ENCODE results near the gene LRCOL1.
A peak's percentile ranks its signal among the peaks of the same experiment; 100 is the strongest.

Gene LRCOL1

GRCh38 chr12:132593938-132594358, 16.4 kb downstream of the LRCOL1 start:
- CTCF ChIA-PET, result interaction anchor here (1.0 kb wide), 1 partner anchor 21 kb away, joined by 3 read pairs; no protein-coding TSS in a partner anchor
- POLR2A ChIA-PET, result no interaction called here
- no peak for TF ChIP-seq CTCF (IDR thresholded peaks at IDR 0.05; ENCODE audit: insufficient read depth, low read length, missing control alignments)
- peak; percentile 70 for DNase-seq (ENCODE audit: low read depth, low spot score)
- no peak overlapping the region for H3K4me3 ChIP-seq (ENCODE audit: low read depth, low read length)

GRCh38 chr12:132593521-132593920, 16.9 kb downstream of the LRCOL1 start:
- TF ChIP-seq CTCF (IDR thresholded peaks at IDR 0.05; ENCODE audit: insufficient read depth, low read length, missing control alignments), result no peak
- H3K4me3 ChIP-seq (ENCODE audit: low read depth, low read length), result no peak overlapping the region
- CTCF ChIA-PET, result interaction anchor here (1.5 to 1.7 kb wide), 3 partner anchors 21 to 180 kb away, joined by 4 to 6 read pairs (median 5); no protein-coding TSS in a partner anchor
- no peak for DNase-seq (ENCODE audit: low read depth, low spot score)
- POLR2A ChIA-PET, result no interaction called here

DNA sequence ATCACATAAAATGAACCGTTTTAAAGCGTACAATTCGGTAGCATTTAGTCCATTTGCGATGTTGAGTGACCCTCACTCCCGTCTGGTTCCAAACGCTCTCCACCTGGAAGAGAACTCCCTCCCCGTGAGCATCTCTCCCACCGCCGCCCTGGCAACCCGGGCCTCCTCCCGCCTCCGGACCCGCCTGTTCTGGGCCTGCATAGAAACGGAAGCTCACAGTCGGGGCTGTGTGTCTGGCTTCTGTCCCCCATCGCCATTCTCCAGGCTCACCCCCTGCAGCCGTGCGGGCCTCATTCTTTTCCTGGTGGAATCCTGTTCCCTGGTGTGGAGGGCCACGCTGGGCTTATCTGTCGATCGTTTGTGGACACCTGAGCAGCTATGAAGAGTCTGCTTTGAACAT, 17.3 kb downstream of the LRCOL1 start:
- POLR2A ChIA-PET, result no interaction called here
- CTCF ChIA-PET, result interaction anchor here (1.5 to 1.7 kb wide), 3 partner anchors 22 to 179 kb away, joined by 4 to 6 read pairs (median 5); no protein-coding TSS in a partner anchor
- H3K4me3 ChIP-seq (ENCODE audit: low read depth, low read length), result no peak overlapping the region
- no peak for DNase-seq (ENCODE audit: low read depth, low spot score)
- TF ChIP-seq CTCF (IDR thresholded peaks at IDR 0.05; ENCODE audit: insufficient read depth, low read length, missing control alignments), result no peak

DNA sequence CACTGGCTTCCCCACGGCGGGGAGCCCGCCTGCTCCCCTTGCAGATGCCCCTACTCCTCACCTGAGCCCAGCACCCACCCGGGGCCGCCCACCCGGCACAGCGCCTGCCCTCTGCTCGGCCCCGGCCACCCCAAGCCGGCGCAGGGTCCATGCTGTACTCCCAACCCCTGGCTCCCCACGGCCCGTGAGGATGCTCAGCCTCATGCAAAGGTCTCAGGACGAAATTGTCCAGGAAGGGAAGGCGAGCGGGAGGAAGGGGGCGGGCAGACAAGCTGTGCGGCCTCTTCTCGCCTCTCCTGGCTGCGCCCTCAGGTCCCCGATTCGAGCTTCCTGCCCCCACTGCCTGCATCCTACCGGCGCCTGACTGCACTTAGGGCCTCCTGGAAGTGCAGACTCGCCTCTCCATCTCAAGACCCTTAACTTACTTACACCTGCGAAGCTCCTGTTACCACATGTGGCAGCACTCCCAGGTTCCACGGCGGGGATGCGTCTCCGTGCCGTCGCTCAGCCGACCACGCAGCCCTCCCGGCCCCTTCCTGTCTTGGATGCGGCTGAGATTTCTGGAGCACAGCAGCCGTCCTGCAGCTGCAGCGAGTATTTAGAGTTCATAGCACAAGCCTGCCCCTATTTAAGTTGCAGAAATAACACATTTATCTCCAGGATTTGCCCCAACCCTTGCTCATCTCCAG, 18.0 kb downstream of the LRCOL1 start:
- H3K4me3 ChIP-seq (ENCODE audit: low read depth, low read length), result no peak overlapping the region
- ChIA-PET POLR2A (no interaction called here), CTCF (interaction anchor here (1.5 to 1.7 kb wide), 3 partner anchors 22 to 179 kb away, joined by 4 to 6 read pairs (median 5); no protein-coding TSS in a partner anchor)
- DNase-seq (ENCODE audit: low read depth, low spot score), result no peak
- no peak for TF ChIP-seq CTCF (IDR thresholded peaks at IDR 0.05; ENCODE audit: insufficient read depth, low read length, missing control alignments)

GRCh38 chr12:132591107-132591935, 19.1 kb downstream of the LRCOL1 start:
- POLR2A ChIA-PET, result no interaction called here
- CTCF ChIA-PET, result interaction anchor here (0.7 to 1.7 kb wide), 2 partner anchors 22 to 178 kb away, joined by 3 to 5 read pairs; no protein-coding TSS in a partner anchor
- H3K4me3 ChIP-seq (ENCODE audit: low read depth, low read length), result no peak overlapping the region
- no peak for TF ChIP-seq CTCF (IDR thresholded peaks at IDR 0.05; ENCODE audit: insufficient read depth, low read length, missing control alignments)
- no peak for DNase-seq (ENCODE audit: low read depth, low spot score)

All from AG04449 (cell line).